GM19328 (cell line): ENCODE data around the gene RNF130.

ENCODE experiments used
- ATAC-seq: cut with Tn5 transposase; IDR thresholded peaks from one replicate; pipeline ENCODE4 v1.9.1; 2021; ENCODE audit warnings: mild to moderate bottlenecking, moderate library complexity; ENCODE audit not compliant: unreplicated experiment

Gene RNF130

DNA sequence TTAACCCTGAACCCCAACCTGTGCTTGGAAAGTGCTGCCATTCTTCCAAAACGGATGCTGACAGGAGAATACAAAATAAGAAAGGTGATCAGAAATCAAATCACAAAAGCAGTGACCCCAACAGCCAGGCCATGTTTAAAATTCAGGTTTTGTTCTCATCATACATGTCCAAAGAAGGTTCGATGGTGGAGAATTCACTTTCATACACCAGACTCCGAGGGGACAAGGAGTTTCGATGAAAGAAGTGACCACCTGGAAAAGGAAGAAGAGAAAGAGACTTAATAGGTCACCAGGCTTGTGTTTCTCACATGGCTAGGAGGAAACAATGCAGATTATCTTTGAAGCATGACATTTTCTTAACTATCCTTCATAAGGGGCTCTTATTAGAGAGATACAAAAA is 151.4 kb downstream of the RNF130 start:
- no peak for ATAC-seq

DNA sequence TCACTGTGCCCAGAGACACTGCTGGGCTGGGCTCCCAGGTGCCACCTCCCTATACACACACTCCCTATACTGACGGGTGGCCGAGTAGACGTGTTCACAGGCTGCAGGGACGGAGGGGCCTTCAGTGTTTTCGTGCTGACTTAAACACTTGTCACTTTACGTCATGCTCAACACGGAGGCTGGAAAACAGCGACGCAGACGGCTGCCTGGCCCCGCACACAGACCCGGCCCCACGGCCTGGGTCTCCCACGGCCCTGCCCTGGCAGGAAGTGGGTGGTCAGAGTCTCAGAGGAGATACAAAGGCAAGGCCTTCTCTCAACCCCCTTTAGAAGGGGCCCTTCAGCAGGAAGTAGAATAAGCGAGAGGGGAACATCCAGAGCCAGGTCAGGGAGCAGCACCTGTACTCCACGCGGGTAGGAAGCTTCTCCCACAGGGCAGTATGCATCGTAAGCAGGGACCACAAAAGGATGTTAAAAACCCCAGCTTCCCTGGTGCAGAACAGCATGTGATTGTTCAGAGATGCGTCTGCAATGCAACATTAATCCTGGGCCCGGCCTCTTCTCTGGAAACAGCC is 152.0 kb downstream of the RNF130 start:
- no peak for ATAC-seq

DNA sequence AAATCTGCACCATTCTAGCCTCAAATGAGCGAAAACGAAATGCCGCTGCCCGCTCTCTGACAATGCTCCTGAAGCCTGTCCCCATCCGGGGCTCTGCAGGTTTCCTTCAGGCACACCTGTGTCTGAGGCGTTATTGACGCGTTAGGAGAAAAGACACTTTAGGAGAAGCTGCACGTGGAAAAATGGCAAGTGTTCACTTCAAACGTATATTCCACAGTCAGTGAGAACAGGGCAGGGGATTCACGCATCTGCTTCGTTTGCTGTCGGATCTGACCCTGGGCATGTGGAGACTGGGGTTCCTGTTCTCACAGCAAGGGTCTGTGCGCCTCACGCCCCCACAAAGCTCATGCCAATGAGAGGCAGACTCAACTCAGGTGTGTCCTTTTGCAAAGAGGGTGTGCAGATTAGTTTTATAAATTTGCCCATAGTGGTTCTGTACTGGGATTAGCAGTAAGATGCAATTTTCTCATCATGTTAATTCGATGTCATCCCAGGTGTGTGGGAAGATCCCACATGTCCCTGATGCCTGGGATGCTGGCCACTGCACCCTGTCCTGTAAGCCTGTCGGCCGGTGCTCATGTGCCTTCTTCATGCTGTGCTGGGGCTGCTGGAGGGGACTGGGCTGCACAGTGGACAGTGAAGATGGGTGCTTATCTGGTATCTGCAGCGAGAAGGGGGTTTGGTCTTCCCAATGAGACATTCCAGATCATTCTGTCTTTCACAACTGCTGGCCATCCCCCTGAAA is 152.6 kb downstream of the RNF130 start:
- no peak for ATAC-seq

DNA sequence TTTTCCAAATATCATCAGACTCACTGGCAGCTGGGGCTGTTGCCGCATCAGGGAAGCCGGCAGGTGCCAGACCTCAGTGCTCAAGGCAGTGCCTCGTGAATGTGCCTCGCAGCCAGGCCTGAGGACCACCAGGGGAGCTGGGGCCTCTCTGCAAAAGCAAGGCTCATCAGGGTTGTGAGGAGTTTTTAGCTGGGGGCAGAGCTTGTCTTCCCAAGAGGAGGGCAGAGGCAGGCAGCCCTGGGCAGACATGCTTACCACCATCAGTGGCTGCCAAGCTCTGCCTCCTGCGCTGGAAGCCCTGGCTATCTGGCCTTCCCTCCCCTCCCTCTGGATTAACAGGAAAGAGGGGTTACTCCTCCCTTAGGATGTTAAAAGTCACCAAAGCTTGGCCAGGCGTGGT is 155.0 kb downstream of the RNF130 start:
- no peak for ATAC-seq

DNA sequence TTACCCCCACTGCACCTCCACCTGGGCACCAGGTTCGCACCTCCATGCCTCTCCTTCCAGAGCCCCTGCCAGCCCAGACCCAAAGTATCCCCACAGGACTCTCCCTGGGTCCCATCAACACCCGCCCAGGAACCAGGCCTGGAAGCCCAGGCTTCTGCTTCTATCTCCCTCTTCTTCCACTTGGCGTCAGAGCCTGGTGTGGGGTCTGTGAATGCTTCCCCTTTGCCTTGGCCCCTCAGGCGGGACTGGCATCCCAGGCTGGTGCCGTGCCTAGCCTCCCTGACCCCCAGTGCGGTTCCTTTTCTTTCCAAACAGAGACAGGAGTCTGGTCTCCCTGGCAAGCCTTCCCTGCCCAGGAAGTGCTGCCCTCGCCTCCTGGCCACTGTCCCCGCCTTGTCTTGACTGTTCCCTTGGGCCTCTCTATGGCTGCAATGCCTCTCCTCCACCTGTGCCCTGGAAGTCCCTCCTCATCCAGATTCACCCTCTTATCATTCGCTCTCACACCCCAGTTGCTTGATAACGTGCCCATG is 156.1 kb downstream of the RNF130 start:
- no peak for ATAC-seq

DNA sequence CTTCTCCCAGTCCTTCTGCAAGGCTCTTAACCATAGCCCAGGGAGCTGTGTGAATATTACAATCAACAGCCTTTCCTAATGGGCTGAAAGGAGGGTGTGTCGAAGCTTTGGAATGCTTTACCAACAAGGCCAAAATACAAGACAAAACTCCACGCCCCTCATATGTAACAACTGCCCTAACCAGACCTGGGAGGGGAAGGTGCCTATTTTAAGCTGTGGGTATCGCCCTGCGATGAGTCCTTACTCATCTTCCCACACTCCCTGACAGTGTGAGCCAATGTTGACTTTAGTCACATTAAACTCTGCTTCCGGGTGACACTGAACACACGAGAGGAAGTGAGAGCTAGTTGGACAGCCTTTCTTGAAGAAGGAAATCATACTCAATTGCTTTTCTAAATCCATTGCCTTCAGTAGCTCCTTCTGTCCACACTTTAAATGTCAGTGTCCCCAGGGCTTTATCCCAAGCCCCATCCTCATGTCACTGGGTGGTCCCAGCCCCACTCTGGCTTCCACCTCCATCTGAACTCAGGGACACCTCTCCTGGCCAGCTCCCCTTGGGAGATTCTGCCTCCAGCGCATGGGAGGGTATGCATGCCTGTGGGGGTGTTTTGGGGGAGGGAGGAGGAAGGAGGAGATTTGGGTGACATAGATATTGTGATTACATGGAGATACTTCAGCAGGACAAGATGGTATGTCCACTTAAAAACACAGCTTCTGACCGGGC is 157.4 kb downstream of the RNF130 start:
- ATAC-seq: no peak

DNA sequence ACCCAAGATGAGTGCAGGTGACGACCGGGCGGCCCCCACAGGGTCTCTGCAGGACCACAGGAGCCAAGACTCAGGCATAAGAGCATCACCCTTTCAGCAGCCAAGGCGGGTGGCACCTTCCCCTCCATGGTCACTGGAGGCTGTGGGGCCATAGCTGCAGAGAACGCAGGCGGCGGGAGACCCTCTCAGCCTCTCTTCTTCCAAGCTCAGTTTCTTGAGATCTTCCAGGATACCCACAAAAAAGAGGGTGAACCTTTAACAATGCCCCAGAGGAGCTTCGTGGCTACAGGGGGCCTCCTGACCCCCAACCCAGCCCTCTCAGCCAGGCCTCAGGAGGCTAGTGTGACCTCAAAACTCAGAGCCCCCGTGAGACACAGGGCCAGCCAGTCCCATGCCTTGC is 158.1 kb downstream of the RNF130 start:
- no peak for ATAC-seq

DNA sequence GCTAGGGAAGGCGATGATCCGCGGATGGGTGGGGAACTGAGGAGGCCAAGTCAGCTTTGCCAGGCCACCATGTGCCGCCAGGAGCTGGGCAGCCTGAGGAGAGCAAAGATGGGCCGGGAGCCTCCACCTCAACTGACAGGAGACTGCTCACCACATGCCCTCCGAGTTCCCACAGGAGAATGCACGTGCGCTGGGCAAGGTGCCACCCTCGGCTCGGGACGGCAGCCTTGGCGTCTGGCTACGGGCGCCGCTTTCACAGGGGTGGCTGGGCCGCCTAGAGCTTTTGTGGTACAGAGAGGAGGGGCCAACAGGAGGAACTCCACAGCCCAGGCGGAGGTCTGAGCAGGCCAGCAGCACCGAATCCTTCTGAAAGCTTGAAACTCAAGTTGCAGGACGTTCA is 158.6 kb downstream of the RNF130 start:
- no peak for ATAC-seq

DNA sequence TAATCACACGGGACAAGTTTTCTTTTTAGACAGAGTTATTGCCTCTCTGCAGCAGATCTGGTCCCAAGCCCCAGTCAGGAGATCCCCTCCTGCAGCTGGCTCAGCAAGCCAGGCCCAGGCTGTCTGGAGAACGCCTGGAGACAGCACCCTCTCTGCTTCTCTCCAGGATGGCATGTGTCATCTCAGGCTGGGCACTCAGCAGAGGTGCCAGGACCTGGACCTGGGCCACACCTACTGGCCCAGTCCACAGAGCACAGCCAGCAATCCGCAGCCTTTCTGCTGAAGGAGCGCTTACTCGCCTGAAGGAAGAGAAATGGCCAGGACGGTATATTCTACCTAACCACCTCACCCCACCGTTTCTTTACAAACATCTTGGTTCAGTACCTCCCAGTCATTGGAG is 159.2 kb downstream of the RNF130 start:
- no peak for ATAC-seq

DNA sequence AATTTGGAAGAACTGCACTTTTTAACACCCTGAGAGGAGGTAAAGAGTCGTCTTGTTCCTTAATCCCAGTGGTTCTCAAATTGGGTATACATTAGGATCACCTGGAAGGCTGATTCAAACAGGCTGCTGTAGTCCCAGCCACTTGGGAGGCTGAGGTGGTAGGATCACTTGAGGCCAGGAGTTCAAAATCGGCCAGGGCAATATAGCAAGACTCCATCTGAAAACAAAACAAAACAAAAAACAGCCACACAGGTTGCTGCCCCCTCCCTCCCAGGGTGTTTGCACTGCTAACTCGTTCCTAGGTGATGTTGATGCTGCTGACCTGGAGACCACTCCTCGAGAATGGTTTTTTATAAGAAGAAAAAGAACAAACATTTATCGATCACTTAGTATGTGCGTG is 162.3 kb downstream of the RNF130 start:
- ATAC-seq: no peak

DNA sequence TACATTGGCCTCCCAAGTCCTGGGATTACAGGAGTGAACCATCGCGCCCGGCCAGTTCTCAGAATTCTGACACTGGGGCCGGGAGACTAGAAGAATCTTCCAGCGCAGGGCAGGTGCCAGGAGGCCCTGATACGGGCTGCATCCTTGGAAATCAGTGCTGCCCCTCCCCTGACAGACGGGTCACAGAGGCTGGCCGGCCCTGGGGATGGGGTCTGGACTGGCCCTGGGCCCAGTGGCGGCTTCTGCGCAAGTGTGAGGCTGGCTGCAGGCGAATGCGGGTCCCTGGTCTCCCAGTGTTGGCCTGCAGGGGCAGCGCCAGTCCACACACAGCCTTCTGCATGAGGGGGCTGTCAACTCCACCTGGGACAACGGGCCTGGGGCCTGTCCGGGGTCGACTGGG is 163.0 kb downstream of the RNF130 start:
- ATAC-seq: no peak

DNA sequence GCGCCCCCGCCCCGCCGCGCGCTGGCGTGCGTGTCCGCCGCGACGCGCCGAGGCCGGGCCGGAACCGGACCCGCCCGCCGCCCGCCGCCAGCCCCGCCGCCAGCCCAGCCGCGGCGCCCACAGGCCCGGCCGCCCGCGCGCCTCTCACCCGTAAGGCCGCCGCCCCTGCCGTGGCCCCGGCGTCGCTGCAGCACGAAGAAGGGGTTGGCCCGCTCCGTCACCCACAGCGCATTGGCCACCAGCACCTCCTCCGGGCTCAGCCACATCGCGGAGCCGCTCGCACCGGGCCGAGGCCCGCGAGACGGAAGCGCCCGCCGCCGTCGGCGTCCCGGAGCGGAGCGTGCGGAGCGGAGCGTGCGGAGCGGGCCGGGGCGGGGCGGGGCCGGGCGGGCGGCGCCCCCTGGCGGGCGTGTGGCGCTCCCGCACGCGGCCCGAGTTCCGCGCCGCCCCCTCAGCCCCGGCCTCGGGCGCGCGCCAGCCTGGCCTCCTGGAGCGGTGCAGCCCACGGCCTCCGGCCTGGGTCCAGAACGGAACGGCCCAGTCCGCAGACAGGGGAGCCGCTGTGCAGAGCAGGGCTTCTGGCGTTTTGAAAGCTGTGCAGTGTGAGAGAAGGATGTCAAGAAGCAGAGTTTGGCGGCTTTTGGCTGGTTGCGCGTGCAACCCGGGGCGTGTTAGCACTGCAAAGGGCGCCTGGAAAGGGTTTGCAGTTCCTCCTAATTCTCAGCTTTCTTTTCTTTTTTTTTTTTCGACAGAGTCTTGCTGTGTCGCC is 163.8 kb downstream of the RNF130 start, which contains the start of gene TBC1D9B:
TSS of gene TBC1D9B (minus strand) at position 342 of the 769 bp plus-strand sequence. CDS start at position 266, 76 bp downstream.
- ATAC-seq: peak; percentile 85

DNA sequence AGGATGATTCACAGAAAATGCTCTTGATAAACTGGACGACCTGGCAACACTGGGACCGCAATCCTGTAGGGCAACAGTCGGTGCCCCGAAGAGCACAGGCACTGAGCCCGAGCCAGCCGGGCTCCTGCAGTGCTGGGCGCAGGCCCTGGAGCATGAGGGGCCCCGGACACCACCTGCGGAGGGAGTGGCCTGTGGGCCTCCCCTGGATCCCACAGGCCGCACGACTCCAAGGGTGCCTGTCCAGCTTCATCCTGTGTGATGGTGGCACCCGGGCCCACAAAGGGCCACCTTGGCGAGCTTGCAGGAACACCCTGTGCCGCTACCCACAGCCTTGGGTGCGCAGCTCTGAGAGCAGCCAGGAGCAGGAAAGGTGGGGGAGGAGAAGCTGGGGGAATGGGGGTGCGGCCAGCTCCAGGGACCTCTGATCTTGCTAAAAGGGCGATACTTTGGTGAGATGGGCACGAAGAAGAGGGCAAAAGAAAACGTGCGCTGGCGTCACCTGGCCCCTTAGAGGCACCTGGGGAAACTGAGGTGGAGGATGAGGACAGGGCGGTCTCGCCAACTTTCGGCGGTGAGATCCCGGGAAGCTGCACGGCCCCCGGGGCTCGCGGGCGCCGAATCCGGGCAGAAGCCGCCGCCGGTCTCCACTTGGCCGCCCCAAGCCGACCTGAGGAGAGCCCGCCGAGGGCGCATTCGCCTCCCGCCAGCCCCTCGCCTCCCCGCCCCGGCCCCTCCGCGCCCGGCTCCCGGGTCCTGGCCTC is 164.6 kb downstream of the RNF130 start:
- peak; percentile 1 for ATAC-seq

DNA sequence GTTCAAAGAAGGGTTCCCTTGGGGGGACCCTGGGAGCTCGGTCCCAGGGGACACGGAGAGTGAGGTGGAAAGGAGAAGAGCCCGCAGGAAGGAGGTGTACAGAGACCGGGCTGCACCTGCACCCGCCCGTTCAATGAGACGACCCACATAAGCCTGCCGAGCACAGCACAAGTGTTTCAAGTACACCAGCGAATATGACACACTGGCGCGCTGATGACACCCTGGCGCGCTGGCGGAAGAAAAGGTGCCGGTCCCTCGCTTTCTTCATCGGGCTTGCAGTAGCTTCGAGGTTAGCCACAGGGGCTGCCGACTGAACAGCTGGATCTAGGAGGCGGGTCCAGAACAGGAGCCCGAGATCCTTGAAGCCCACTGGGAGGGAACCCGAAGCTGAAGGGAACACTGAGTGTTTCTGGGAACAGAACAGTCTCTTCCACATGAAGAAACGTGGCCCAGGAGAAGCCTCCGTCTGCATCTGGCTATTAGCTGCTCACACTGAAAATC is 165.2 kb downstream of the RNF130 start:
- ATAC-seq: no peak

DNA sequence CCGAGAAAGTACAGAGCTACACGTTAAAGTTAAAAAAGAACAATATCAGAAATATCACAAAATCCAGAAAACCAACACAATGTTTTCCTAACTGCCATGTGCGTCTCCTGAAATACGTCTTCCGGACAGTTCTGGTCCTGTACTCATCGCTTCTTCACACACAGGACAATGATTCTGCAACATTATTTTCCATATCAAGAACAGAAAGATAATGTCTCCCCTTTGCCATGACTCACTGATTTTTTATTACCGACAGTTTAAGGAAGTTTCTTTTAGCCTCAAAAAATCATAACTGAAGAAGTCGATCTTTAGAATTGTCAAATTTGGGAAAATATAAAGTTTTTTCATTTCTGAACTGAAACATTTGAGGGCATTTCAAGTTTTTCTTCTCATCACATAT is 166.4 kb downstream of the RNF130 start:
- no peak for ATAC-seq
